GM03348 (cell line): ENCODE data around the gene TNFRSF18.

Experiments used
- DNase-seq: peaks from one replicate; pipeline ENCODE4 v3.0.0; 2012; ENCODE audit warnings: low spot score

Gene TNFRSF18

GRCh38 chr1:1213345-1214265 is 7.2 kb upstream of the TNFRSF18 start, which contains the start of gene TNFRSF4:
TSS of gene TNFRSF4 (minus strand) at chr1:1214153. CDS start at chr1:1214127, 26 bp downstream.
- DNase-seq = no peak

- no peak for DNase-seq
These were observed 6.5 kb upstream of the TNFRSF18 start for GRCh38 chr1:1212780-1213344.

- DNase-seq = no peak
These were observed 5.4 kb upstream of the TNFRSF18 start for GRCh38 chr1:1211541-1212441.

GRCh38 chr1:1210726-1211540 is 4.5 kb upstream of the TNFRSF18 start:
- no peak for DNase-seq

GRCh38 chr1:1208713-1209433 is 2.5 kb upstream of the TNFRSF18 start:
- no peak for DNase-seq

- no peak for DNase-seq
These were observed 1.1 kb upstream of the TNFRSF18 start for GRCh38 chr1:1207571-1207892.

- no peak for DNase-seq
These were observed 657 bp upstream of the TNFRSF18 start for GRCh38 chr1:1206966-1207531.

GRCh38 chr1:1205769-1206375 is 520 bp downstream of the TNFRSF18 start:
- no peak for DNase-seq

GRCh38 chr1:1204998-1205768 is 1.2 kb downstream of the TNFRSF18 start:
- DNase-seq = no peak

GRCh38 chr1:1204425-1204920 is 1.9 kb downstream of the TNFRSF18 start:
- no peak for DNase-seq

- no peak for DNase-seq
These were observed 2.6 kb downstream of the TNFRSF18 start for GRCh38 chr1:1203561-1204424.

- DNase-seq = no peak
These were observed 3.4 kb downstream of the TNFRSF18 start for GRCh38 chr1:1202831-1203560.

- DNase-seq = peak; percentile 80
These were observed 5.2 kb downstream of the TNFRSF18 start for GRCh38 chr1:1200876-1201810.

- no peak for DNase-seq
These were observed 6.2 kb downstream of the TNFRSF18 start for GRCh38 chr1:1199961-1200875.
